Adrenal gland (tissue), 5 donors: ENCODE results near the gene MDM2.

Experiments used
- POLR2A ChIP-seq, 2 donors: fragments of 450-650 bp; IDR thresholded peaks; one replicate each; pipeline ENCODE4 v1.6.1; 2017; ENCODE audit warnings: antibody characterized with exemption in 2 of 2, mild to moderate bottlenecking in 2 of 2, moderate library complexity in 1 of 2
- TF ChIP-seq, protein P1 (sequence below), 6 experiments: fragments of 450-650 bp in 4 of 6; fragments of 200-600 bp in 2 of 6; sonication (generic) in 1 of 6; IDR thresholded peaks; 1 replicate in 5 of 6; 2 replicates in 1 of 6; pipeline versions ENCODE4 v1.5.1 to v1.8.0; 2016 to 2021; ENCODE audit warnings: antibody characterized with exemption in 6 of 6, mild to moderate bottlenecking in 2 of 6, moderate library complexity in 1 of 6
- donor health status: DM: no; HTN: no; CAD: no.

DNA sequence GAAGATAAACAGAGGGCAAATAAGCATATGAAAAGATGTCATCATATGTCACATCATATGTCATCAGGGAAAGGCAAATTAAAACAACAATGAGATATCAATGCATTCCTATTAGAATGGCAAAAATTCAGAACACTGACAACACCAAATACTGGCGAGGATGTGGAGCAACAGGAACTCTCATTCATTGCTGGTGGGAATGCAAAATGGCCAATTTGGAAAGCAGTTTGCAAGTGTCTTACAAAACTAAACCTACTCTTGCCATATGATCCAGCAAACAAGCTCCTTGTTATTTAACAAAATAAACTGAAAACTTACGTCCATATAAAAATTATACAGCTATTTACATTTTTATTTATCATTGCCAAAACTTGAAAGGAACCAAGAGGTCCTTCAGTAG is 92.3 kb downstream of the MDM2 start:
- TF ChIP-seq, protein P1, sequence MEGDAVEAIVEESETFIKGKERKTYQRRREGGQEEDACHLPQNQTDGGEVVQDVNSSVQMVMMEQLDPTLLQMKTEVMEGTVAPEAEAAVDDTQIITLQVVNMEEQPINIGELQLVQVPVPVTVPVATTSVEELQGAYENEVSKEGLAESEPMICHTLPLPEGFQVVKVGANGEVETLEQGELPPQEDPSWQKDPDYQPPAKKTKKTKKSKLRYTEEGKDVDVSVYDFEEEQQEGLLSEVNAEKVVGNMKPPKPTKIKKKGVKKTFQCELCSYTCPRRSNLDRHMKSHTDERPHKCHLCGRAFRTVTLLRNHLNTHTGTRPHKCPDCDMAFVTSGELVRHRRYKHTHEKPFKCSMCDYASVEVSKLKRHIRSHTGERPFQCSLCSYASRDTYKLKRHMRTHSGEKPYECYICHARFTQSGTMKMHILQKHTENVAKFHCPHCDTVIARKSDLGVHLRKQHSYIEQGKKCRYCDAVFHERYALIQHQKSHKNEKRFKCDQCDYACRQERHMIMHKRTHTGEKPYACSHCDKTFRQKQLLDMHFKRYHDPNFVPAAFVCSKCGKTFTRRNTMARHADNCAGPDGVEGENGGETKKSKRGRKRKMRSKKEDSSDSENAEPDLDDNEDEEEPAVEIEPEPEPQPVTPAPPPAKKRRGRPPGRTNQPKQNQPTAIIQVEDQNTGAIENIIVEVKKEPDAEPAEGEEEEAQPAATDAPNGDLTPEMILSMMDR (IDR thresholded peaks at IDR 0.05), result no peak
- TF ChIP-seq POLR2A (IDR thresholded peaks at IDR 0.05), result no peak
